GM19467 (cell line): ENCODE data around the gene COX8C.

ENCODE experiments used
- ATAC-seq: cut with Tn5 transposase; IDR thresholded peaks from one replicate; pipeline ENCODE4 v1.9.1; 2021; ENCODE audit warnings: mild to moderate bottlenecking, moderate library complexity; ENCODE audit not compliant: unreplicated experiment

Gene COX8C

DNA sequence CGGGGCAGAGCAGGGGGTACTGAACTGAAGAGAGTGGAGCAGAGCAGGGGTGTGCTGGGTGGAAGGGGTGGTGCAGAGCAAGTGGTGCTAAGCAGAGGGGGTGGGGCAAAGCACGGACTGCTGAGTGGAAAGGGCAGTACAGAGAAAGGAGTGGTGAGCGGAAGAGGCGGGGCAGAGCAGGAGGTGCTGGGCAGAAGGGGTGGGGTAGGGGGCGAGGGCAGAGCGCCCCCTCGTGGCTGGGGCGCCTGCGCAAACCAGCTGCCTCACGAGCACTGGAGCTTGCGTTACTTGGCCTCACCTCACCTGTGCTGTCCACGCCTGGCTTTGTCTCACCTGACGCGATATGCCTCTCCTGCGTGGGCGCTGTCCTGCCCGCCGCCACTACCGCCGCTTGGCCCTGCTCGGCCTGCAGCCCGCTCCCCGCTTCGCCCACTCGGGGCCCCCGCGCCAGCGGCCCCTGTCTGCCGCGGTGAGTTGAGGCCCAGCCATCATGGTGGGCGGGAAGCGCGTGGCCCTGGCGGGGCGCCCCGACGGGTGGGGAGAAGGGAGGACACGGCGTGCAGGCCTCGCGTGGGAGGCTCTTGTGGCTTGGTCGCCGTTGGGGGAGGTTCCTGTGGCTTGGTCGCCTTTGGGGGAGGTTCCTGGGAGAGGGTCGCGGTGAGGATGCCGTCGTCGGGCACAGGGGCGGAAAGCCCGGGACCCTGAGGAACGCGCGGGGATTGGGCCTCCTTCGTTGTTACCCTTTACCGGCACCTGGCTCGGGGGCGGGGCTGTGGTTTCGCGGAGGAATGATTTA lies at the start of gene COX8C:
Gene COX8C, plus strand, starts transcription at position 257 of the 796 bp plus-strand sequence. Its CDS starts 87 bp downstream, at position 344.
- ATAC-seq: no peak

DNA sequence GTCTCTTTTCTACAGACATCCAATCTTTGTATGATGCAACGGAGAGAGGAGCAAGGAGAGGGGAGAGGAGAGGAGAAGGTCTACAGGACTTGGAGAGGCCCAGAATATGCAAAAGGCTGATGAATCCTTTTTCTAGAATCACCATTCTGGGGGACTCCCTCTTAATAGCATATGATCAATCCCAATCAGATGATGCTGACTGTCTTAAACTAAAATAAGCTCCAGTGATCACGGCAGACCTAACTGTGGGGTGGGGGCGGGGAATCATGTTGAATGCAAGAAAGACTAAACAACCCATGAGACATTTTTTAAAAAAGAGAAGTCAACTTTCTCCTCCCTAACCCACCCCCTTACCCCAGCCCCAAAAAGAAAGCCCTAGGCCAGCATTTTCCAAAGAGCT lies 47.6 kb upstream of the COX8C start:
- ATAC-seq: no peak

GRCh38 chr14:93299866-93300265 lies 47.1 kb upstream of the COX8C start:
- no peak for ATAC-seq

GRCh38 chr14:93301821-93302447 lies 45.0 kb upstream of the COX8C start:
- no peak for ATAC-seq

- ATAC-seq: no peak
Measured at GRCh38 chr14:93302688-93303581, 44.0 kb upstream of the COX8C start.

GRCh38 chr14:93303659-93304058 lies 43.3 kb upstream of the COX8C start:
- no peak for ATAC-seq

- no peak for ATAC-seq
Measured at GRCh38 chr14:93304771-93305170, 42.2 kb upstream of the COX8C start.

DNA sequence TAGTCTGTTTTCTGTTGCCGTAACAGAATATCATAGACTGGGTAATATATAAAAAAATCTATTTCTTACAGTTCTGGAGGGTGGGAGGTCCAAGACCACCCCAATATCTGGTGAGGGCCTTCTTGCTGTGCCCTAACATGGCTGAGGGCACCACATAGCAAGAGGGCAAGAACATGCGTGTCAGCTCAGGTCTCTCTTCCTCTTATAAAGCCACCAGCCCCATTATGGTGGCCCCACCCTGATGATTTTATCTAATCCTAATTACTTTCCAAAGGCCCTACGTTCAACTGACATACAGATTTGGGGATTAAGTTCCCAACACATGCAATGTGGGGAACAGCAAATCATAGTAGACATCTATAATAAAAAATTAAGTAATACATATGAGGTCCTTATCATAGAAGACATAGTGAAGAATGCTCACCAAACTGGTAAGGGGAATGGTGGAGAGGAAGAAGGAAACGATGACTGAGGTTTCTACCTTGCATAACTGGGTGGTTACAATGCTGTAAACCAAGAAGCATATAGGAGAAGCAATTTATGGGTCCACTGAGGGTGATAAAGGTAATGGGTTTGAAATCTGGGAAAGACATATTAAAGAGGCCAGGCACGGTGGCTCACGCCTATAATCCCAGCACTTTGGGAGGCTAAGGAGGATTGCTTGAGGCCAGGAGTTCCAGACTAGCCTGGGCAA lies 41.1 kb upstream of the COX8C start:
- no peak for ATAC-seq

- no peak for ATAC-seq
Measured at GRCh38 chr14:93306812-93307211, 40.2 kb upstream of the COX8C start.

GRCh38 chr14:93308686-93309345 lies 38.2 kb upstream of the COX8C start:
- no peak for ATAC-seq

DNA sequence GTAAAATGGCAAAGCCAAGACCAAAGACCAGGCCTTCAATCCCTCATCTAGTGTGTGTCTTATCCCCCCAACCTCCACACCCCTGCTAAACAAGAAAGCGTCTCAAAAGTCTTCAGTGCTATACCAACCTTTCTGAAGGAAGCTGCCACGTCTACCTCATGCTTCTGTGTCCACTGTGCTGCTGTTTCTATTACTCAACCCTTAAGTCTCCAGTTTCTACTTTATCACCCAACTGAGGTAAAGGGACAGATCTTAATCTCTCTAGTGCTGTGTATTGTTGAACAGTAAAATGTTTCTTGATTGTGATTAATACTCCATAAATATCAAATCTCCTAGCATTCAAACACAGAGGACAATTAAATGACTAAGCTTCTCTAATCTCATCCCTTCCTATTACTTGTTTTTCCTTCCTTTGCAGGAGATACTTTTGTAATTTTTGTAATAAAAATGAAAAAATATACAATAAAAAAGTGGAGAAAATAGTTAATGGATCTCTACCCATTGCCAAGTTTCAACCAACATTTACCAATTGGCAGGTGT lies 37.5 kb upstream of the COX8C start:
- no peak for ATAC-seq

GRCh38 chr14:93311082-93311481 lies 35.9 kb upstream of the COX8C start:
- no peak for ATAC-seq

- ATAC-seq: no peak
Measured at GRCh38 chr14:93315575-93315974, 31.4 kb upstream of the COX8C start.

GRCh38 chr14:93316716-93317115 lies 30.3 kb upstream of the COX8C start:
- ATAC-seq: no peak

GRCh38 chr14:93317210-93317874 lies 29.6 kb upstream of the COX8C start:
- ATAC-seq: no peak

DNA sequence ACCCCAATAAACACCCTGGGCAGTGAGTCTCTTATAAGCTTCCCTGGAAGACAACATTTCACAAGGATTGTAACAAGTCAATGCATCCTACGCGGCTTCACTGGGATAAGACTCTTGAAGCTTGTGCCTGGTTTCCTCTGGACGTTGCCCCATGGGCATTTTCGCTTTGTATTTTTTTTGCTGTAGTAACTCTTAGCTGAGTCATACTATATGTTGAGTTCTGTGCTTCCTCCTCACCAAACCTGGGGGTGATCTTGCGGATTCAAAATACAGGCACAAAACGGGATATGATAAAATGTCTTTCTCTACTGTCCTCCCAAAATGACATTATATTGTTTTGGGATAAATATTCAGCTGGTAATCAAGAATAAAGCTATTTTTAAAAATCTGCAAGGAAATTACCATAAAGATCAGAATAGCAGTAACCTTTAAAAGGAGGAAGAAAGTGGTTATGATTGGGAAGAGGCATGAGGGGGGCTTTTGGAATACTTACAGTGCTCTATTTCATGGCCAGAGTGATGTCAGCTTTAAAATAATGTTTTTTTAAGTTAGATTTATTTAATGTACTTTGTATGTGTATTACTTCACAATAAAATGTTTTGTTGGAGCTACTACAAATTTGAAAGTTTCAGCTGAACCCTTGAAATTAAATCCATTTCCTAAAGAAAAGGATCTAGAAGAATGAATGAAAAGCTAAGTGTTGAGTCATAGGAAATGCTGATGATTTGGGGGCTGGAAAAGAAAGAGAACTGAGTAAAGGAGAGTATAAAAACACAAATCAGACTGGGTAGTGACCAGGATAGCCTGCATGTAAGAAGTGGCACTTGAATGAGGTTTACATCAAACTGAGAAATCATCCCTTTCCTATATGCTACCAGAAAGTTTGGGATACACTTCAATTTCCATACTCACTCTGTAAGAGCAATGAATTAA lies 28.8 kb upstream of the COX8C start:
- no peak for ATAC-seq

DNA sequence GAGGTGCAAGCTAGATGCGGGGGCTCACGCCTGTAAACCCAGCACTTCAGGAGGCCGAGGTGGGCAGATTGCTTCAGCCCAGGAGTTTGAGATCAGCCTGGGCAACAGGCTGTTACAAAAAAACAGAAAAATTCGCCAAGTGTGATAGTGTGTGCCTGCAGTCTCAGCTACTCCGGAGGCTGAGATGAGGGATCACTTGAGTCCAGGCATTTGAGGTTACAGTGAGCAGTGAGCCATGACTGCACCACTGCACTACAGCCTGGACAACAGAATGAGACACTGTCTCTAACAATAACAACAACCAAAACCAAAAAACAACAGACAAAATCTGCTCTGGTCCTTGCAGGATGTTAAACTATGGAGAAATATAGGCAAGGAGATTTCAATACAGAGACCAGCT lies 28.1 kb upstream of the COX8C start:
- no peak for ATAC-seq

GRCh38 chr14:93319494-93319893 lies 27.5 kb upstream of the COX8C start:
- no peak for ATAC-seq
